Measurements from ENCODE around the gene USP37. TPM values are rescaled to one million over a fixed set of nuclear protein-coding genes. Genes with fewer than 3 reads are reported as not detected.

Gene USP37
- total RNA-seq, 1 experiment from 2014 or later = 23.5 TPM

DNA sequence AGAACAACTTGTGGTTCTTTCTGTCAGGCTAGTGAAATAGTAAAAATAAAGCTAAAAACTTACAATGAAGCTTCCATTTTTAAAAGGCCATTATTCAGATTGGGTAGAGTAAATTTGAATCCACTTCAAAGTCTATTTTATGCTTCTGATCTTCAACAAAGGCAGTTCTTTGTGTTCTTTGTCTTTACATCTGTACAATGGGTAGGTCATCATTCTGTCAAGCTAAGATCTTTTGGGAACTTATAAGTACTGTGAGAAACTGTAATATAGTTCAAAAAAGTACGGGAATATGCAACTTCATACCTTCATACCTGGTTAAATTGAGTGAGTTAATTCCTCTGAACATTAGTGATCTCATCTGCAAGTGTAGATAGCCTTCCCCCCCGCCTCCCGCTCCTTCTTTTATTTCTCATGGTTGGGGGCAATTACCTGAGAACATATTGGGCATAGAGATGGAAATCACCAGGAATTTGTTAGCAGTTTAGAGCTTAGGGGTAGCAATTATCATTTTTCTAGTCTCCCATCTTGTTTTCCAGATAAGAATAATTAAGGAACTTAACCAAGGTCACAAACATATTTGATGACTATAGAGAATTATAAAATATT lies 10.2 kb upstream of the USP37 start:
- POLR2A ChIA-PET = no interaction called here
- BruUV-seq (replicated peaks) = no TSS peak
- peaks cover 13 to 20% of the 10 kb centered on the region in 2 experiments for H3K36me3 ChIP-seq (ENCODE audit: control insufficient read depth in 1 of 2, insufficient read depth in 2 of 2, low read length in 2 of 2)
- no peaks in the 10 kb centered on the region for H3K9me2 ChIP-seq (ENCODE audit: insufficient read depth)
- RAD21 ChIA-PET (ENCODE audit: low non-redundant PET in 1 of 2, low total read pairs in 2 of 2, uncharacterized antibody in 2 of 2, unreplicated experiment in 2 of 2) = no interaction called here
- H3K4me3 ChIP-seq (replicated peaks in 1 of 2; ENCODE audit: low read depth in 1 of 2, low read length in 2 of 2) = no peak overlapping the region
- H3K27ac ChIP-seq (ENCODE audit: low read depth, low read length) = no peak overlapping the region
- no peaks in the 10 kb centered on the region for H3K9me3 ChIP-seq (ENCODE audit: control insufficient read depth in 1 of 2, insufficient read depth in 1 of 2, low read depth in 1 of 2, low read length in 2 of 2)
- DNase-seq (ENCODE audit: low read depth, low spot score) = no peak
- ATAC-seq = no peak
- no peak overlapping the region for H3K9ac ChIP-seq (ENCODE audit: low read length)
- CTCF ChIA-PET = no interaction called here
- H3K4me2 ChIP-seq (ENCODE audit: low read length) = no peak overlapping the region
- no peaks in the 10 kb centered on the region for H3K27me3 ChIP-seq (ENCODE audit: insufficient read depth, low read length)
- H3K4me1 ChIP-seq (ENCODE audit: control insufficient read depth in 1 of 2, insufficient read depth in 2 of 2, low read length in 2 of 2) = no peaks in the 10 kb centered on the region
- no peak overlapping the region for H2AFZ ChIP-seq (ENCODE audit: low read depth, low read length, poor library complexity, severe bottlenecking)
- no peaks in the 10 kb centered on the region for H4K20me1 ChIP-seq (ENCODE audit: insufficient read depth)
- intact Hi-C loops (cut with micrococcal nuclease) = no loop called here
- TF ChIP-seq REST (IDR thresholded peaks at IDR 0.05; ENCODE audit: low read depth) = no peak
- TF ChIP-seq EZH2 (IDR thresholded peaks at IDR 0.05) = no peak
- TF ChIP-seq POLR2A (IDR thresholded peaks at IDR 0.05; ENCODE audit: borderline replicate concordance, extremely low read depth, insufficient read depth, insufficient read length) = no peak
- no peak for TF ChIP-seq YY1 (IDR thresholded peaks at IDR 0.05; ENCODE audit: extremely low read depth, insufficient replicate concordance, low read depth, low read length)
- no peak for TF ChIP-seq TCF7L2 (IDR thresholded peaks at IDR 0.05; ENCODE audit: borderline replicate concordance, extremely low read depth, insufficient read depth, insufficient read length)
- TF ChIP-seq RAD21 (IDR thresholded peaks at IDR 0.05; ENCODE audit: low read depth) = no peak
- TF ChIP-seq MAX (IDR thresholded peaks at IDR 0.05) = no peak
- no peak for TF ChIP-seq EZH2phosphoT487 (IDR thresholded peaks at IDR 0.05; ENCODE audit: borderline replicate concordance)
- TF ChIP-seq SIN3A (IDR thresholded peaks at IDR 0.05; ENCODE audit: low read depth) = no peak
- TF ChIP-seq, protein P1, sequence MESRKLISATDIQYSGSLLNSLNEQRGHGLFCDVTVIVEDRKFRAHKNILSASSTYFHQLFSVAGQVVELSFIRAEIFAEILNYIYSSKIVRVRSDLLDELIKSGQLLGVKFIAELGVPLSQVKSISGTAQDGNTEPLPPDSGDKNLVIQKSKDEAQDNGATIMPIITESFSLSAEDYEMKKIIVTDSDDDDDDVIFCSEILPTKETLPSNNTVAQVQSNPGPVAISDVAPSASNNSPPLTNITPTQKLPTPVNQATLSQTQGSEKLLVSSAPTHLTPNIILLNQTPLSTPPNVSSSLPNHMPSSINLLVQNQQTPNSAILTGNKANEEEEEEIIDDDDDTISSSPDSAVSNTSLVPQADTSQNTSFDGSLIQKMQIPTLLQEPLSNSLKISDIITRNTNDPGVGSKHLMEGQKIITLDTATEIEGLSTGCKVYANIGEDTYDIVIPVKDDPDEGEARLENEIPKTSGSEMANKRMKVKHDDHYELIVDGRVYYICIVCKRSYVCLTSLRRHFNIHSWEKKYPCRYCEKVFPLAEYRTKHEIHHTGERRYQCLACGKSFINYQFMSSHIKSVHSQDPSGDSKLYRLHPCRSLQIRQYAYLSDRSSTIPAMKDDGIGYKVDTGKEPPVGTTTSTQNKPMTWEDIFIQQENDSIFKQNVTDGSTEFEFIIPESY (IDR thresholded peaks at IDR 0.05; ENCODE audit: extremely low read depth, insufficient replicate concordance, low read length) = no peak
- TF ChIP-seq CBX3 (IDR thresholded peaks at IDR 0.05; ENCODE audit: low read depth) = no peak
- no peak for TF ChIP-seq FOSL1 (IDR thresholded peaks at IDR 0.05; ENCODE audit: low read depth)
- no peak for TF ChIP-seq SP1 (IDR thresholded peaks at IDR 0.05; ENCODE audit: low read depth)
- TF ChIP-seq, protein P2, sequence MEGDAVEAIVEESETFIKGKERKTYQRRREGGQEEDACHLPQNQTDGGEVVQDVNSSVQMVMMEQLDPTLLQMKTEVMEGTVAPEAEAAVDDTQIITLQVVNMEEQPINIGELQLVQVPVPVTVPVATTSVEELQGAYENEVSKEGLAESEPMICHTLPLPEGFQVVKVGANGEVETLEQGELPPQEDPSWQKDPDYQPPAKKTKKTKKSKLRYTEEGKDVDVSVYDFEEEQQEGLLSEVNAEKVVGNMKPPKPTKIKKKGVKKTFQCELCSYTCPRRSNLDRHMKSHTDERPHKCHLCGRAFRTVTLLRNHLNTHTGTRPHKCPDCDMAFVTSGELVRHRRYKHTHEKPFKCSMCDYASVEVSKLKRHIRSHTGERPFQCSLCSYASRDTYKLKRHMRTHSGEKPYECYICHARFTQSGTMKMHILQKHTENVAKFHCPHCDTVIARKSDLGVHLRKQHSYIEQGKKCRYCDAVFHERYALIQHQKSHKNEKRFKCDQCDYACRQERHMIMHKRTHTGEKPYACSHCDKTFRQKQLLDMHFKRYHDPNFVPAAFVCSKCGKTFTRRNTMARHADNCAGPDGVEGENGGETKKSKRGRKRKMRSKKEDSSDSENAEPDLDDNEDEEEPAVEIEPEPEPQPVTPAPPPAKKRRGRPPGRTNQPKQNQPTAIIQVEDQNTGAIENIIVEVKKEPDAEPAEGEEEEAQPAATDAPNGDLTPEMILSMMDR (IDR thresholded peaks at IDR 0.05 in 2 of 3, conservative IDR thresholded peaks at IDR 0.05 in 1 of 3; ENCODE audit: borderline replicate concordance in 1 of 3, insufficient read depth in 1 of 3, low read depth in 2 of 3, low read length in 2 of 3) = no peak
- TF ChIP-seq, protein P3, sequence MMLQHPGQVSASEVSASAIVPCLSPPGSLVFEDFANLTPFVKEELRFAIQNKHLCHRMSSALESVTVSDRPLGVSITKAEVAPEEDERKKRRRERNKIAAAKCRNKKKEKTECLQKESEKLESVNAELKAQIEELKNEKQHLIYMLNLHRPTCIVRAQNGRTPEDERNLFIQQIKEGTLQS (IDR thresholded peaks at IDR 0.05) = no peak
- TF ChIP-seq SRF (IDR thresholded peaks at IDR 0.05; ENCODE audit: low read depth) = no peak
- H3K79me2 ChIP-seq (ENCODE audit: insufficient read depth, low read length) = peaks cover 91% of the 10 kb centered on the region

Measured in HCT116 (cell line).